Thyroid gland (tissue), 4 donors: ENCODE measurements around the gene ACVR1.

Experiments used
- POLR2A ChIP-seq, 2 donors: fragments of 450-650 bp; IDR thresholded peaks; one replicate each; pipeline ENCODE4 v1.6.1; 2017; ENCODE audit warnings: antibody characterized with exemption in 2 of 2, mild to moderate bottlenecking in 2 of 2, moderate library complexity in 1 of 2
- TF ChIP-seq, protein P1 (sequence below), 6 experiments: fragments of 200-600 bp in 3 of 6; fragments of 450-650 bp in 3 of 6; sonication (generic) in 3 of 6; IDR thresholded peaks; one replicate each; pipeline ENCODE4 v1.5.1; 2016 to 2019; ENCODE audit warnings: antibody characterized with exemption in 6 of 6, mild to moderate bottlenecking in 2 of 6, inconsistent platforms in 1 of 6, moderate library complexity in 1 of 6

DNA sequence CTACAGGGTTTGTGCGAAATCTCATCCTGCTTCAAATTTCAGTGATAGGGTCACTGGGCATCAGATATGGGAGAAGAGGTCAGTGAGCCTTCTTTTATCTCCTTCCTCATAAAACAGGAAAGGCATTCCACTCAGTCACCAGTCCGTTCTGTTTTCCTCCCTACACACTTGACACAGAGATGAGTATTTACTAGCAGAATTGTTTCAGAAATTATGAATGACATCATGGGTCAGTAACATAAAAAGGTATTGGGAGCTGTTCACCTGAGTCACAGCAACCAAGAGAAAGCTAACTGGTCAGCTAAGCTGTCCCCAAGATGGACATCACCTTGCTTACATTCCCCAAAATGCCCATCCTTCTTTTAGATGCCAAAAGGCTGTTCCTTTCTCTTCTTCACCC lies 96.3 kb downstream of the ACVR1 start:
- TF ChIP-seq, protein P1, sequence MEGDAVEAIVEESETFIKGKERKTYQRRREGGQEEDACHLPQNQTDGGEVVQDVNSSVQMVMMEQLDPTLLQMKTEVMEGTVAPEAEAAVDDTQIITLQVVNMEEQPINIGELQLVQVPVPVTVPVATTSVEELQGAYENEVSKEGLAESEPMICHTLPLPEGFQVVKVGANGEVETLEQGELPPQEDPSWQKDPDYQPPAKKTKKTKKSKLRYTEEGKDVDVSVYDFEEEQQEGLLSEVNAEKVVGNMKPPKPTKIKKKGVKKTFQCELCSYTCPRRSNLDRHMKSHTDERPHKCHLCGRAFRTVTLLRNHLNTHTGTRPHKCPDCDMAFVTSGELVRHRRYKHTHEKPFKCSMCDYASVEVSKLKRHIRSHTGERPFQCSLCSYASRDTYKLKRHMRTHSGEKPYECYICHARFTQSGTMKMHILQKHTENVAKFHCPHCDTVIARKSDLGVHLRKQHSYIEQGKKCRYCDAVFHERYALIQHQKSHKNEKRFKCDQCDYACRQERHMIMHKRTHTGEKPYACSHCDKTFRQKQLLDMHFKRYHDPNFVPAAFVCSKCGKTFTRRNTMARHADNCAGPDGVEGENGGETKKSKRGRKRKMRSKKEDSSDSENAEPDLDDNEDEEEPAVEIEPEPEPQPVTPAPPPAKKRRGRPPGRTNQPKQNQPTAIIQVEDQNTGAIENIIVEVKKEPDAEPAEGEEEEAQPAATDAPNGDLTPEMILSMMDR (IDR thresholded peaks at IDR 0.05), result no peak
- TF ChIP-seq POLR2A (IDR thresholded peaks at IDR 0.05), result no peak
